HL-60 (cell line): ENCODE measurements around the gene NEUROD1.

Experiments
- DNase-seq, 2 experiments: peaks; one replicate each; pipeline ENCODE4 v3.0.0-alpha.2; 2010 to 2020; ENCODE audit warnings: low read depth in 1 of 2, low spot score in 1 of 2
- H3K27ac ChIP-seq: fragments of 250-450 bp; sonication (Bioruptor Pico); replicated peaks from 2 replicates; pipeline ENCODE4 v1.5.1; 2020; ENCODE audit warnings: mild to moderate bottlenecking, moderate library complexity
- H3K27me3 ChIP-seq: fragments of 250-450 bp; sonication (Bioruptor Pico); 2 replicates; pipeline ENCODE4 v1.5.1; 2021; ENCODE audit warnings: mild to moderate bottlenecking, moderate library complexity; ENCODE audit not compliant: insufficient read depth, poor library complexity, severe bottlenecking
- H3K4me3 ChIP-seq: replicated peaks from 2 replicates; pipeline ENCODE4 v1.5.1; 2011; ENCODE audit warnings: mild to moderate bottlenecking, control low read depth, low read length; ENCODE audit not compliant: insufficient read depth
- CTCF ChIP-seq: IDR thresholded peaks from one replicate; pipeline ENCODE4 v1.5.1; 2011; ENCODE audit warnings: low read length, control low read depth, inconsistent platforms; ENCODE audit not compliant: insufficient read depth
- GABPA ChIP-seq: IDR thresholded peaks from 2 replicates; pipeline ENCODE4 v1.6.1; 2012; ENCODE audit warnings: low read depth
- POLR2AphosphoS5 ChIP-seq: IDR thresholded peaks from 2 replicates; pipeline ENCODE4 v1.6.1; 2012; ENCODE audit warnings: low read depth
- REST ChIP-seq: IDR thresholded peaks from 2 replicates; pipeline ENCODE4 v1.6.1; 2012; ENCODE audit warnings: low read depth; ENCODE audit not compliant: insufficient replicate concordance
- SPI1 ChIP-seq: IDR thresholded peaks from 2 replicates; pipeline ENCODE4 v1.6.1; 2012; ENCODE audit warnings: low read depth, mild to moderate bottlenecking, borderline replicate concordance

The NEUROD1 gene

GRCh38 chr2:181656450-181657291 lies 23.6 kb downstream of the NEUROD1 start, which contains the start of gene CERKL:
TSS of gene CERKL (minus strand) at chr2:181657105. CDS start at chr2:181657006, 99 bp downstream.
- TF ChIP-seq GABPA: no peak
- no peak for TF ChIP-seq REST
- no peak for TF ChIP-seq SPI1
- TF ChIP-seq CTCF: no peak
- no peak for TF ChIP-seq POLR2AphosphoS5
- H3K27ac ChIP-seq: no peak within 1 kb of the TSS
- peak in 1 of 2 experiments; percentile 2 for DNase-seq
- H3K27me3 ChIP-seq: peaks cover 38% of the 10 kb centered on the region
- peak within 1 kb of the TSS; percentile 56 for H3K4me3 ChIP-seq

GRCh38 chr2:181655519-181655918 lies 24.8 kb downstream of the NEUROD1 start:
- no peak for DNase-seq
- Histone ChIP-seq H3K27ac (no peak overlapping the region), H3K27me3 (peaks cover 40% of the 10 kb centered on the region), H3K4me3 (no peak overlapping the region)
- TF ChIP-seq CTCF (no peak), SPI1 (no peak), GABPA (no peak), REST (no peak), POLR2AphosphoS5 (no peak)

GRCh38 chr2:181649436-181649979 lies 30.8 kb downstream of the NEUROD1 start:
- H3K27ac ChIP-seq: no peak overlapping the region
- TF ChIP-seq SPI1 (no peak), GABPA (no peak), POLR2AphosphoS5 (no peak), CTCF (no peak), REST (no peak)
- H3K27me3 ChIP-seq: peaks cover 16% of the 10 kb centered on the region

More at GRCh38 chr2:181649436-181649979, 30.8 kb downstream of the NEUROD1 start:
- DNase-seq: no peak
- no peak overlapping the region for H3K4me3 ChIP-seq
